HCT116 (cell line): Measurements from ENCODE around the gene SLC24A3. TPM values are rescaled to one million over a fixed set of nuclear protein-coding genes. Genes with fewer than 3 reads are reported as not detected.

ENCODE experiments used
- ATAC-seq: fragments of 200-7000 bp; cut with Tn5 transposase; 2 replicates; pipeline ENCODE4 v1.9.1; 2020; ENCODE audit warnings: mild to moderate bottlenecking, moderate library complexity
- BruUV-seq: library from RNA; stranded (reverse); fragments of 400-500 nt; replicated peaks from 2 replicates; lab custom pipeline; 2021; lab: Mats Ljungman, UMichigan
- CTCF ChIA-PET: fragments of 300-600 bp; sonication (Branson Sonifier 250); formaldehyde crosslinking; loops from one replicate; lab custom pipeline; 2021; ENCODE audit warnings: antibody characterized with exemption; lab: Charles Lee
- POLR2A ChIA-PET: fragments of 300-600, 350-600 bp; sonication (Branson Sonifier 250); formaldehyde crosslinking; loops from one replicate; lab custom pipeline; 2021; ENCODE audit warnings: antibody characterized with exemption; lab: Charles Lee
- RAD21 ChIA-PET, 2 experiments: fragments of 300-600 bp; sonication (Branson Sonifier 250); formaldehyde crosslinking; loops; one replicate each; lab custom pipeline; 2023; ENCODE audit warnings: low total read pairs in 2 of 2; ENCODE audit not compliant: uncharacterized antibody in 2 of 2, unreplicated experiment in 2 of 2, low non-redundant PET in 1 of 2; lab: Charles Lee
- DNase-seq: peaks from one replicate; pipeline ENCODE4 v3.0.0-alpha.2; 2010; ENCODE audit warnings: low read depth, low spot score
- H2AFZ ChIP-seq: fragments of 200-600 bp; shearing (Covaris generic), sonication (generic); 2 replicates; pipeline ENCODE4 v1.6.1; 2017; ENCODE audit warnings: low read depth, mixed run types, mixed read lengths, antibody characterized with exemption, low read length; ENCODE audit not compliant: poor library complexity, severe bottlenecking
- H3K27ac ChIP-seq: 2 replicates; pipeline ENCODE4 v1.5.1; 2012; ENCODE audit warnings: low read depth, low read length
- H3K27me3 ChIP-seq: fragments of 200-600 bp; sonication (generic); 2 replicates; pipeline ENCODE4 v1.6.1; 2016; ENCODE audit warnings: mixed run types, low read length, mixed read lengths; ENCODE audit not compliant: insufficient read depth
- H3K36me3 ChIP-seq, 2 experiments: fragments of 200-500 bp in 1 of 2; fragments of 200-600 bp in 1 of 2; sonication (Bioruptor generic) in 1 of 2; sonication (generic) in 1 of 2; 2 replicates each; pipeline versions ENCODE4 v1.5.1 to v1.6.1; 2014 to 2016; ENCODE audit warnings: low read length in 2 of 2, inconsistent platforms in 1 of 2, mixed read lengths in 1 of 2, mixed run types in 1 of 2; ENCODE audit not compliant: insufficient read depth in 2 of 2, control insufficient read depth in 1 of 2
- H3K4me1 ChIP-seq, 2 experiments: fragments of 200-600 bp in 1 of 2; sonication (generic) in 1 of 2; 2 replicates each; pipeline versions ENCODE4 v1.5.1 to v1.6.1; 2012 to 2017; ENCODE audit warnings: low read length in 2 of 2, inconsistent platforms in 1 of 2, mild to moderate bottlenecking in 1 of 2, mixed read lengths in 1 of 2, mixed run types in 1 of 2, moderate library complexity in 1 of 2; ENCODE audit not compliant: insufficient read depth in 2 of 2, control insufficient read depth in 1 of 2
- H3K4me2 ChIP-seq: fragments of 200-600 bp; sonication (generic); 2 replicates; pipeline ENCODE4 v1.6.1; 2017; ENCODE audit warnings: mixed run types, low read length, mixed read lengths
- H3K4me3 ChIP-seq, 2 experiments: fragments of 200-600 bp in 1 of 2; sonication (generic) in 1 of 2; replicated peaks in 1 of 2; 2 replicates each; pipeline ENCODE4 v1.5.1; 2011 to 2016; ENCODE audit warnings: low read length in 2 of 2, control low read depth in 1 of 2, low read depth in 1 of 2, mild to moderate bottlenecking in 1 of 2, mixed read lengths in 1 of 2, mixed run types in 1 of 2
- H3K79me2 ChIP-seq: fragments of 200-600 bp; sonication (generic); 2 replicates; pipeline ENCODE4 v1.6.1; 2017; ENCODE audit warnings: mild to moderate bottlenecking, mixed run types, low read length, moderate library complexity, mixed read lengths; ENCODE audit not compliant: insufficient read depth
- H3K9ac ChIP-seq: fragments of 200-600 bp; sonication (generic); 2 replicates; pipeline ENCODE4 v1.6.1; 2016; ENCODE audit warnings: low read length, mixed read lengths
- H3K9me2 ChIP-seq: fragments of 200-600 bp; sonication (generic), shearing (Covaris generic); 2 replicates; pipeline ENCODE4 v1.6.1; 2017; ENCODE audit warnings: mixed run types, mild to moderate bottlenecking, moderate library complexity; ENCODE audit not compliant: insufficient read depth
- H3K9me3 ChIP-seq, 2 experiments: fragments of 200-500 bp in 1 of 2; fragments of 200-600 bp in 1 of 2; sonication (Bioruptor generic) in 1 of 2; sonication (generic) in 1 of 2; 2 replicates each; pipeline ENCODE4 v1.6.1; 2014 to 2017; ENCODE audit warnings: low read length in 2 of 2, mixed read lengths in 2 of 2, inconsistent platforms in 1 of 2, low read depth in 1 of 2, mild to moderate bottlenecking in 1 of 2, mixed run types in 1 of 2, moderate library complexity in 1 of 2; ENCODE audit not compliant: control insufficient read depth in 1 of 2, insufficient read depth in 1 of 2
- H4K20me1 ChIP-seq: fragments of 200-600 bp; sonication (generic), shearing (Covaris generic); 2 replicates; pipeline ENCODE4 v1.6.1; 2017; ENCODE audit warnings: mixed run types, mild to moderate bottlenecking, moderate library complexity; ENCODE audit not compliant: insufficient read depth
- ATF3 ChIP-seq: IDR thresholded peaks from 2 replicates; pipeline ENCODE4 v1.6.1; 2012
- CBX3 ChIP-seq: IDR thresholded peaks from 2 replicates; pipeline ENCODE4 v1.6.1; 2012; ENCODE audit warnings: low read depth
- CEBPB ChIP-seq: IDR thresholded peaks from 2 replicates; pipeline ENCODE4 v1.6.1; 2012; ENCODE audit warnings: low read depth
- CTCF ChIP-seq, 3 experiments: fragments of 200-600 bp in 1 of 3; sonication (generic) in 1 of 3; IDR thresholded peaks in 2 of 3; conservative IDR thresholded peaks in 1 of 3; 2 replicates each; pipeline ENCODE4 v1.5.1; 2012 to 2017; ENCODE audit warnings: low read depth in 2 of 3, low read length in 2 of 3, antibody characterized with exemption in 1 of 3, borderline replicate concordance in 1 of 3, control low read depth in 1 of 3, mild to moderate bottlenecking in 1 of 3, mixed read lengths in 1 of 3, mixed run types in 1 of 3, moderate library complexity in 1 of 3; ENCODE audit not compliant: insufficient read depth in 1 of 3
- EGR1 ChIP-seq: IDR thresholded peaks from 2 replicates; pipeline ENCODE4 v1.6.1; 2012; ENCODE audit warnings: low read depth
- ELF1 ChIP-seq: IDR thresholded peaks from 2 replicates; pipeline ENCODE4 v1.6.1; 2012; ENCODE audit warnings: low read depth, borderline replicate concordance
- EZH2 ChIP-seq: fragments of 200-600 bp; sonication (generic); IDR thresholded peaks from 2 replicates; pipeline ENCODE4 v1.6.1; 2017; ENCODE audit warnings: antibody characterized with exemption, mixed run types
- EZH2phosphoT487 ChIP-seq: fragments of 200-600 bp; IDR thresholded peaks from 2 replicates; pipeline ENCODE4 v1.6.1; 2018; ENCODE audit warnings: antibody characterized with exemption, borderline replicate concordance
- FOSL1 ChIP-seq: IDR thresholded peaks from 2 replicates; pipeline ENCODE4 v1.6.1; 2012; ENCODE audit warnings: low read depth
- JUND ChIP-seq: IDR thresholded peaks from 2 replicates; pipeline ENCODE4 v1.6.1; 2012
- MAX ChIP-seq: IDR thresholded peaks from 2 replicates; pipeline ENCODE4 v1.6.1; 2012
- POLR2A ChIP-seq: IDR thresholded peaks from 2 replicates; pipeline ENCODE4 v1.7.0; 2011; ENCODE audit warnings: borderline replicate concordance; ENCODE audit not compliant: insufficient read depth, insufficient read length; ENCODE audit errors: extremely low read depth
- POLR2AphosphoS5 ChIP-seq: IDR thresholded peaks from 2 replicates; pipeline ENCODE4 v1.6.1; 2011; ENCODE audit warnings: mild to moderate bottlenecking, low read depth, low read length, moderate library complexity
- RAD21 ChIP-seq: IDR thresholded peaks from 2 replicates; pipeline ENCODE4 v1.6.1; 2012; ENCODE audit warnings: low read depth, mild to moderate bottlenecking
- REST ChIP-seq: IDR thresholded peaks from 2 replicates; pipeline ENCODE4 v1.6.1; 2012; ENCODE audit warnings: low read depth
- SIN3A ChIP-seq: IDR thresholded peaks from 2 replicates; pipeline ENCODE4 v1.6.1; 2012; ENCODE audit warnings: low read depth
- SRF ChIP-seq: IDR thresholded peaks from 2 replicates; pipeline ENCODE4 v1.6.1; 2012; ENCODE audit warnings: low read depth
- TCF7L2 ChIP-seq: IDR thresholded peaks from 2 replicates; pipeline ENCODE4 v1.7.0; 2011; ENCODE audit warnings: borderline replicate concordance, inconsistent platforms; ENCODE audit not compliant: insufficient read depth, insufficient read length; ENCODE audit errors: extremely low read depth
- YY1 ChIP-seq: IDR thresholded peaks from 2 replicates; pipeline ENCODE4 v1.6.1; 2011; ENCODE audit warnings: low read length, low read depth, moderate library complexity, mild to moderate bottlenecking; ENCODE audit not compliant: insufficient replicate concordance; ENCODE audit errors: extremely low read depth
- ZBTB33 ChIP-seq: IDR thresholded peaks from 2 replicates; pipeline ENCODE4 v1.6.1; 2011; ENCODE audit warnings: mild to moderate bottlenecking, low read length, moderate library complexity; ENCODE audit not compliant: insufficient replicate concordance; ENCODE audit errors: extremely low read depth
- ZFX ChIP-seq: fragments of 450-650 bp; IDR thresholded peaks from 2 replicates; pipeline ENCODE4 v1.6.1; 2017
- ZNF274 ChIP-seq: fragments of 200-500 bp; sonication (Bioruptor generic); IDR thresholded peaks from 2 replicates; pipeline ENCODE4 v1.6.1; 2014; ENCODE audit warnings: mild to moderate bottlenecking, low read depth, low read length, inconsistent platforms
- intact Hi-C: fragments of 100-400 bp; cut with micrococcal nuclease; formaldehyde crosslinking; loops from 2 replicates; pipeline ENCODE4 v1.10.0; 2022
- total RNA-seq: library from RNA; stranded (reverse); gene quantifications from one replicate; pipeline ENCODE4 v1.2.1, GENCODE V29; 2021; ENCODE audit not compliant: unreplicated experiment

Gene SLC24A3
- total RNA-seq, 1 experiment from 2014 or later: not detected

- DNase-seq: peak; percentile 19
- Histone ChIP-seq H3K27ac (no peak overlapping the region), H3K9ac (no peak overlapping the region), H3K79me2 (no peaks in the 10 kb centered on the region), H3K36me3 (no peaks in the 10 kb centered on the region)
- CTCF ChIA-PET: interaction anchor here (1.0 kb wide), 1 partner anchor 42 kb away, joined by 3 read pairs; no protein-coding TSS in a partner anchor
- TF ChIP-seq ZBTB33 (no peak), RAD21 (no peak), ELF1 (no peak), POLR2A (no peak), POLR2AphosphoS5 (peak; percentile 37; the same call in 1 of the 2 replicates), TCF7L2 (no peak), ZNF274 (no peak), CEBPB (no peak), JUND (peak; percentile 52), CTCF (IDR thresholded peaks at IDR 0.05 in 2 of 3, conservative IDR thresholded peaks at IDR 0.05 in 1 of 3; ENCODE audit: borderline replicate concordance in 1 of 3, insufficient read depth in 1 of 3, low read depth in 2 of 3, low read length in 2 of 3) (no peak), CBX3 (no peak), SIN3A (no peak), MAX (peak; percentile 56), EZH2phosphoT487 (no peak), ATF3 (no peak), FOSL1 (peak; percentile 64), SRF (no peak), REST (no peak), EGR1 (no peak), ZFX (no peak), YY1 (no peak), EZH2 (no peak)
- TF ChIP-seq, all 23 proteins: peak for 4
- BruUV-seq: no TSS peak
- ATAC-seq: peak; percentile 87
- peak overlapping the region; percentile 96 for H2AFZ ChIP-seq
- H3K27me3 ChIP-seq: no peaks in the 10 kb centered on the region
- POLR2A ChIA-PET: no interaction called here
- intact Hi-C loops: no loop called here
- H3K9me3 ChIP-seq: no peaks in the 10 kb centered on the region
- no peaks in the 10 kb centered on the region for H3K9me2 ChIP-seq
- peaks cover 4 to 34% of the 10 kb centered on the region in 2 experiments; a peak in 3 of 4 replicates for H3K4me1 ChIP-seq
- no peaks in the 10 kb centered on the region for H4K20me1 ChIP-seq
- no peak overlapping the region for H3K4me3 ChIP-seq
- RAD21 ChIA-PET: no interaction called here
- peak overlapping the region; percentile 50 for H3K4me2 ChIP-seq
These were observed 523.0 kb downstream of the SLC24A3 start for GRCh38 chr20:19735446-19735845.
